B cell (primary cell): ENCODE data around the gene ARHGAP15.

Experiments
- EZH2 ChIP-seq: IDR thresholded peaks from 2 replicates; pipeline ENCODE4 v1.6.1; 2012; ENCODE audit warnings: borderline replicate concordance, low read depth, mild to moderate bottlenecking, moderate library complexity, low read length; ENCODE audit not compliant: insufficient read depth, poor library complexity, severe bottlenecking
- TF ChIP-seq, protein P1 (sequence below): fragments of 200-600 bp; IDR thresholded peaks from one replicate; pipeline ENCODE4 v1.8.0; 2022; ENCODE audit warnings: antibody characterized with exemption, mild to moderate bottlenecking

DNA sequence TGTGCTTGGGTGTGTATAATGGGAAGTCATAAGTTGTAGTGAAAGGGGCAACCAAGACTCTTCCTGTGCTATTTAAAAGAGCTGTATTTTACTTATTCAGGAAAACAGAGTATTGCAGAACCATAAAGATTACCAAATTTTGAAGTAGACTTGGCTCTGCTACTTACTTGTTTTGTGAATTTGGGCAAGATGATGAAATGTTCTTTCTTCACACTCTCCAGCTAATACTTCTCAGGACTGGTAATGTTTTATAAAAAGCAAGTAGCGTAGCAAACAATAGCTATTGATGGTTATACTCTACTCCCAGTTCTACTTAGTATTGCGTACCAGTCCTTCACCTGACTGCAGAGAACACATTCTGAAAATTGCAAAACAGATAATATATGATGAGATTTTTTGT, 374.1 kb downstream of the ARHGAP15 start:
- TF ChIP-seq, protein P1, sequence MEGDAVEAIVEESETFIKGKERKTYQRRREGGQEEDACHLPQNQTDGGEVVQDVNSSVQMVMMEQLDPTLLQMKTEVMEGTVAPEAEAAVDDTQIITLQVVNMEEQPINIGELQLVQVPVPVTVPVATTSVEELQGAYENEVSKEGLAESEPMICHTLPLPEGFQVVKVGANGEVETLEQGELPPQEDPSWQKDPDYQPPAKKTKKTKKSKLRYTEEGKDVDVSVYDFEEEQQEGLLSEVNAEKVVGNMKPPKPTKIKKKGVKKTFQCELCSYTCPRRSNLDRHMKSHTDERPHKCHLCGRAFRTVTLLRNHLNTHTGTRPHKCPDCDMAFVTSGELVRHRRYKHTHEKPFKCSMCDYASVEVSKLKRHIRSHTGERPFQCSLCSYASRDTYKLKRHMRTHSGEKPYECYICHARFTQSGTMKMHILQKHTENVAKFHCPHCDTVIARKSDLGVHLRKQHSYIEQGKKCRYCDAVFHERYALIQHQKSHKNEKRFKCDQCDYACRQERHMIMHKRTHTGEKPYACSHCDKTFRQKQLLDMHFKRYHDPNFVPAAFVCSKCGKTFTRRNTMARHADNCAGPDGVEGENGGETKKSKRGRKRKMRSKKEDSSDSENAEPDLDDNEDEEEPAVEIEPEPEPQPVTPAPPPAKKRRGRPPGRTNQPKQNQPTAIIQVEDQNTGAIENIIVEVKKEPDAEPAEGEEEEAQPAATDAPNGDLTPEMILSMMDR, result no peak
- no peak for TF ChIP-seq EZH2
